Endothelial cell of umbilical vein (primary cell): ENCODE measurements around the gene NANOS1. TPM values are rescaled to one million over a fixed set of nuclear protein-coding genes. Genes with fewer than 3 reads are reported as not detected.
"Not testable (repeated sequence)": the region's sequence is repeated elsewhere in the genome, so short reads cannot be mapped to it uniquely, and the experiment has no call there.

Source experiments
- BruUV-seq: library from RNA; stranded (reverse); fragments of 400-500 nt; replicated peaks from 2 replicates; lab custom pipeline; 2021; lab: Mats Ljungman, UMichigan
- CTCF ChIA-PET: fragments of 300-600, 350-600 bp; sonication (Branson Sonifier 250); formaldehyde crosslinking; loops from one replicate; lab custom pipeline; 2021; ENCODE audit warnings: antibody characterized with exemption, inconsistent platforms; lab: Charles Lee
- POLR2A ChIA-PET: fragments of 300-600, 350-600 bp; sonication (Branson Sonifier 250); formaldehyde crosslinking; loops from one replicate; lab custom pipeline; 2021; ENCODE audit warnings: antibody characterized with exemption, inconsistent platforms; lab: Charles Lee
- DNase-seq: peaks from one replicate; pipeline ENCODE4 v3.0.0-alpha.2; 2011; ENCODE audit warnings: low read depth, low spot score
- FAIRE-seq: peaks from 2 replicates; lab custom pipeline; 2011; peaks lifted over from hg19 to GRCh38; lab: Jason Lieb, UNC
- H2AFZ ChIP-seq: 2 replicates; pipeline ENCODE4 v1.6.0; 2012; ENCODE audit warnings: low read depth, low read length, control low read depth, inconsistent platforms
- H3K27ac ChIP-seq: 2 replicates; pipeline ENCODE4 v1.5.1; 2011; ENCODE audit warnings: low read depth, mild to moderate bottlenecking, control low read depth, low read length, moderate library complexity; ENCODE audit not compliant: insufficient read depth
- H3K27me3 ChIP-seq, 2 experiments: 2 replicates each; pipeline versions ENCODE4 v1.6.0 to v1.6.1; 2011; ENCODE audit warnings: low read length in 2 of 2, mixed read lengths in 1 of 2; ENCODE audit not compliant: control insufficient read depth in 2 of 2, insufficient read depth in 2 of 2
- H3K36me3 ChIP-seq, 2 experiments: 2 replicates in 1 of 2; 3 replicates in 1 of 2; pipeline ENCODE4 v1.5.1; 2011; ENCODE audit warnings: low read length in 2 of 2, mild to moderate bottlenecking in 1 of 2, moderate library complexity in 1 of 2; ENCODE audit not compliant: control insufficient read depth in 2 of 2, insufficient read depth in 2 of 2; ENCODE audit errors: extremely low read depth in 1 of 2
- H3K4me1 ChIP-seq: 3 replicates; pipeline ENCODE4 v1.5.1; 2011; ENCODE audit warnings: mild to moderate bottlenecking, low read length; ENCODE audit not compliant: control insufficient read depth, insufficient read depth; ENCODE audit errors: extremely low read depth
- H3K4me2 ChIP-seq: 2 replicates; pipeline ENCODE4 v1.6.1; 2011; ENCODE audit warnings: low read length, control low read depth, mixed read lengths; ENCODE audit not compliant: insufficient read depth
- H3K4me3 ChIP-seq, 3 experiments: fragments of 200-600 bp in 1 of 3; sonication (generic), shearing (Covaris generic) in 1 of 3; replicated peaks in 1 of 3; 2 replicates each; pipeline ENCODE4 v1.5.1; 2011 to 2016; ENCODE audit warnings: control low read depth in 3 of 3, low read length in 3 of 3, mild to moderate bottlenecking in 2 of 3, inconsistent platforms in 1 of 3, low read depth in 1 of 3, moderate library complexity in 1 of 3; ENCODE audit not compliant: insufficient read depth in 1 of 3
- H3K79me2 ChIP-seq: 2 replicates; pipeline ENCODE4 v1.6.0; 2012; ENCODE audit warnings: low read length, inconsistent platforms; ENCODE audit not compliant: control insufficient read depth, insufficient read depth
- H3K9ac ChIP-seq: replicated peaks from 2 replicates; pipeline ENCODE3; 2011; ENCODE audit warnings: low read length, control low read depth; ENCODE audit not compliant: insufficient read depth; ENCODE audit errors: extremely low read depth
- H3K9me1 ChIP-seq: replicated peaks from 3 replicates; pipeline ENCODE4 v1.6.0; 2011; ENCODE audit warnings: mild to moderate bottlenecking, low read length; ENCODE audit not compliant: control insufficient read depth, insufficient read depth; ENCODE audit errors: extremely low read depth
- H3K9me3 ChIP-seq: replicated peaks from 2 replicates; pipeline ENCODE4 v1.5.1; 2012; ENCODE audit warnings: low read length, inconsistent platforms; ENCODE audit not compliant: control insufficient read depth, insufficient read depth
- H4K20me1 ChIP-seq: replicated peaks from 2 replicates; pipeline ENCODE3; 2011; ENCODE audit warnings: mild to moderate bottlenecking, low read length; ENCODE audit not compliant: control insufficient read depth, insufficient read depth; ENCODE audit errors: extremely low read depth
- FOS ChIP-seq: IDR thresholded peaks from 2 replicates; pipeline ENCODE4 v1.6.1; 2011; ENCODE audit warnings: mild to moderate bottlenecking, low read length, moderate library complexity, borderline replicate concordance; ENCODE audit not compliant: insufficient read depth
- JUN ChIP-seq: IDR thresholded peaks from 2 replicates; pipeline ENCODE4 v1.6.1; 2011; ENCODE audit warnings: borderline replicate concordance, low read depth; ENCODE audit not compliant: insufficient read length, insufficient read depth
- MYC ChIP-seq: IDR thresholded peaks from one replicate; pipeline ENCODE4 v1.6.1; 2011; ENCODE audit warnings: mild to moderate bottlenecking, low read depth, low read length
- POLR2A ChIP-seq: IDR thresholded peaks from 2 replicates; pipeline ENCODE4 v1.6.1; 2012; ENCODE audit warnings: low read depth, mild to moderate bottlenecking, control low read depth, low read length
- POLR2AphosphoS5 ChIP-seq: IDR thresholded peaks from 2 replicates; pipeline ENCODE4 v1.6.1; 2012; ENCODE audit warnings: low read depth, mild to moderate bottlenecking, control low read depth, low read length, moderate library complexity; ENCODE audit not compliant: insufficient read depth
- dilution Hi-C: fragments of 300-500 bp; cut with MboI; formaldehyde crosslinking; loops from one replicate; pipeline ENCODE4 v1.15.0; 2019; ENCODE audit warnings: low sequenced_read_pairs; ENCODE audit not compliant: extremely low pct_ligation_motif_present
- intact Hi-C: fragments of 100-400 bp; cut with micrococcal nuclease; formaldehyde crosslinking; loops from one replicate; pipeline ENCODE4 v1.10.0; 2022
- polyA plus RNA-seq, 4 experiments: library from polyadenylated mRNA; depleted of rRNA in 3 of 4; stranded (reverse) in 3 of 4; unstranded in 1 of 4; fragments of >200 nt; gene quantifications; 2 replicates each; pipeline versions ENCODE4 v1.2.1 to v1.2.3, GENCODE V29; 2011 to 2012; ENCODE audit warnings: missing spikeins in 1 of 4
- total RNA-seq: library from RNA; stranded (reverse); gene quantifications from 2 replicates; pipeline ENCODE4 v1.2.3, GENCODE V29; 2021
- TF ChIP-seq, protein P1 (sequence below): IDR thresholded peaks from 2 replicates; pipeline ENCODE4 v1.6.1; 2011; ENCODE audit not compliant: insufficient read depth, insufficient read length
- TF ChIP-seq, protein P2 (sequence below), 2 donors: IDR thresholded peaks; 1 replicate in 1 of 2; 2 replicates in 1 of 2; pipeline ENCODE4 v1.5.1; 2011; ENCODE audit warnings: low read length in 2 of 2, mild to moderate bottlenecking in 2 of 2, moderate library complexity in 2 of 2, control low read depth in 1 of 2, inconsistent platforms in 1 of 2, low read depth in 1 of 2; ENCODE audit not compliant: insufficient read depth in 1 of 2; ENCODE audit errors: extremely low read depth in 1 of 2

NANOS1 gene
- total and polyA plus RNA-seq, 2 donors (not counting 3 experiments of a cell fraction or from before 2014, with no cell fraction given), result 0.29 to 0.40 TPM

DNA sequence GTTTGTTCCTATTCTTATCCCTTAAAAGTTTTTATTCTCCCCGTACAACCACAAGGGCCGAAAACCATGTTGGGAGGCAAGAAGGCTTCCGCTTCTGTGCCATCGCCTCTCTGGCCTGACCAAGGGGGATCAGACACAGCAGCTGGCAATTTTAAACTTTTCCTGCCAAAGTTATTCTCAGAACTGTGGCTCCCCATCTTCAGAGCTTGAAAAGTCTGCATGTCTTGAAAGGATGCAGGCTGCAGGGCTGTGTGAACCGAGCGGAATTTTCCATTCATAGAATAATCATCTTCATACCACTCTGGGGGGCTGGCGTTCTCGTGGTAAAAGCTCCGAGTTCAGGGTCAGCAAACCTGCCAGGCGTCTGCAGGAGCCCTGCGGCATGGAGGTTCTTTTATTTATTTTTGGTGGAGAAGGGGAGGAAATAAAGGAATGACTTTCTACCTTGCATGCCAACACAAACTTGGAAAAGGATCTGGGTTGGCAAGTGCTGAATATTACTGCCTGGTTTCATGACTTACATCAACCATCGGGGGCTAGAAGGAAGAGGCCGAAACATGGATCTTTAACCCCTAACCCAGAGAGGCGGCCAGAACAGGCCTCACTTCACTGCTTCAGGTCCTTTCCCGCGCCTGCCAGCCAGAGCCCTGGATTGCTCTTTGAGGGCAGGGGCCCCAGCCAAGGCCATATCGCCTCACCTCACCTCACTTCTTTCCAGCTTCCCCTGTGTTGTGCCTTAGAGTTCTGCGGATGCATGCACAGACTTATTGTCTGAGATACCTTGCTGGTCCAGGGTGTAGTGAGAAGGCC, 3.0 kb upstream of the NANOS1 start:
- H3K9ac ChIP-seq, result no peak overlapping the region
- H3K27me3 ChIP-seq, result no peaks in the 10 kb centered on the region
- H3K4me3 ChIP-seq, result no peak overlapping the region
- intact Hi-C loops, result loop anchor here (5.0 kb wide), 1 partner anchor 154 kb away; no protein-coding TSS in a partner anchor
- TF ChIP-seq FOS (no peak), POLR2AphosphoS5 (no peak), MYC (no peak), POLR2A (no peak), JUN (no peak)
- TF ChIP-seq, protein P1, sequence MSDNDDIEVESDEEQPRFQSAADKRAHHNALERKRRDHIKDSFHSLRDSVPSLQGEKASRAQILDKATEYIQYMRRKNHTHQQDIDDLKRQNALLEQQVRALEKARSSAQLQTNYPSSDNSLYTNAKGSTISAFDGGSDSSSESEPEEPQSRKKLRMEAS, result no peak
- TF ChIP-seq, protein P2, sequence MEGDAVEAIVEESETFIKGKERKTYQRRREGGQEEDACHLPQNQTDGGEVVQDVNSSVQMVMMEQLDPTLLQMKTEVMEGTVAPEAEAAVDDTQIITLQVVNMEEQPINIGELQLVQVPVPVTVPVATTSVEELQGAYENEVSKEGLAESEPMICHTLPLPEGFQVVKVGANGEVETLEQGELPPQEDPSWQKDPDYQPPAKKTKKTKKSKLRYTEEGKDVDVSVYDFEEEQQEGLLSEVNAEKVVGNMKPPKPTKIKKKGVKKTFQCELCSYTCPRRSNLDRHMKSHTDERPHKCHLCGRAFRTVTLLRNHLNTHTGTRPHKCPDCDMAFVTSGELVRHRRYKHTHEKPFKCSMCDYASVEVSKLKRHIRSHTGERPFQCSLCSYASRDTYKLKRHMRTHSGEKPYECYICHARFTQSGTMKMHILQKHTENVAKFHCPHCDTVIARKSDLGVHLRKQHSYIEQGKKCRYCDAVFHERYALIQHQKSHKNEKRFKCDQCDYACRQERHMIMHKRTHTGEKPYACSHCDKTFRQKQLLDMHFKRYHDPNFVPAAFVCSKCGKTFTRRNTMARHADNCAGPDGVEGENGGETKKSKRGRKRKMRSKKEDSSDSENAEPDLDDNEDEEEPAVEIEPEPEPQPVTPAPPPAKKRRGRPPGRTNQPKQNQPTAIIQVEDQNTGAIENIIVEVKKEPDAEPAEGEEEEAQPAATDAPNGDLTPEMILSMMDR (IDR thresholded peaks at IDR 0.05; ENCODE audit: extremely low read depth in 1 of 2, insufficient read depth in 1 of 2, low read depth in 1 of 2, low read length in 2 of 2), result no peak
- DNase-seq (peak; percentile 47), FAIRE-seq (no peak)
- peaks cover 8% of the 10 kb centered on the region for H3K4me1 ChIP-seq
- H2AFZ ChIP-seq, result no peak overlapping the region
- dilution Hi-C loops, result no loop called here
- ChIA-PET POLR2A (interaction anchor here (0.6 kb wide), 1 partner anchor 1869 kb away, joined by 3 read pairs; no protein-coding TSS in a partner anchor), CTCF (interaction anchor here (2.0 kb wide), 1 partner anchor 458 kb away, joined by 8 read pairs; no protein-coding TSS in a partner anchor)
- no peak overlapping the region for H3K4me2 ChIP-seq
- H3K9me3 ChIP-seq, result no peaks in the 10 kb centered on the region
- no peaks in the 10 kb centered on the region for H3K79me2 ChIP-seq
- H3K9me1 ChIP-seq, result no peaks in the 10 kb centered on the region
- H3K36me3 ChIP-seq, result no peaks in the 10 kb centered on the region
- peaks cover 3% of the 10 kb centered on the region for H4K20me1 ChIP-seq
- BruUV-seq, result no TSS peak
- no peak overlapping the region for H3K27ac ChIP-seq

DNA sequence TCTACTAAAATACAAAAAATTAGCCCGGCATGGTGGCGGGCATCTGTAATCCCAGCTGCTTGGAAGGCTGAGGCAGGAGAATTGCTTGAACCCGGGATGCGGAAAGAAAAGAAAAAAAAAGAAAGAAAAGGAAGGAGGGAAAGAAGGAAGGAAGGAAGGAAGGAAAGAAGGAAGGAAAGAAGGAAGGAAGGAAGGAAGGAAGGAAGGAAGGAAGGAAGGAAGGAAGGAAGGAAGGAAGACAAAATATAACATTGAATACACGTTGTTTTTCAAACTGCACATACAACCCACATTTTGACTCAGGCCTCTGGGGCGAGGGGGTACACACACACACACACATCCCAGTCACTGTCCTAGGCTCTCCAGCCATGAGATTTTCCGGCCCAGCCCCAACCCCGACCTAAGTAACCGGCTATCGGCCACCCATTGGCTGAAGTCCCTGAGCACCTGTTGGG, 1.0 kb upstream of the NANOS1 start:
- H4K20me1 ChIP-seq, dilution Hi-C loops, BruUV-seq, POLR2A ChIA-PET, H3K9ac ChIP-seq, H3K4me3 ChIP-seq, H3K27me3 ChIP-seq, H3K36me3 ChIP-seq, CTCF ChIA-PET, H3K9me3 ChIP-seq, H2AFZ ChIP-seq, FAIRE-seq, H3K4me2 ChIP-seq, H3K79me2 ChIP-seq, H3K9me1 ChIP-seq, H3K4me1 ChIP-seq, H3K27ac ChIP-seq, DNase-seq: not testable (repeated sequence)
- intact Hi-C loops, result loop anchor here (2.0 to 5.0 kb wide), 3 partner anchors 156 to 460 kb away; partner anchors contain the start of gene CACUL1
